CD4-positive, alpha-beta memory T cell (primary cell): ENCODE results near the gene UAP1L1. TPM values are rescaled to one million over a fixed set of nuclear protein-coding genes. Genes with fewer than 3 reads are reported as not detected.
A peak's percentile ranks its signal among the peaks of the same experiment; 100 is the strongest.

Experiments used
- CTCF ChIA-PET: fragments of 350-600 bp; sonication (Branson Sonifier 250); formaldehyde crosslinking; loops from one replicate; lab custom pipeline; 2021; ENCODE audit warnings: inconsistent platforms; ENCODE audit not compliant: partially characterized antibody; lab: Charles Lee
- POLR2A ChIA-PET: fragments of 350-600 bp; sonication (Branson Sonifier 250); formaldehyde crosslinking; loops from one replicate; lab custom pipeline; 2021; ENCODE audit not compliant: partially characterized antibody; lab: Charles Lee
- DNase-seq, 5 donors: peaks; one replicate each; pipeline versions ENCODE4 v3.0.0 to v3.0.0-alpha.2; 2020 to 2022; ENCODE audit warnings: mixed read lengths in 1 of 5
- H3K27ac ChIP-seq: one replicate; pipeline ENCODE4 v1.7.0; 2013; ENCODE audit warnings: low read depth, low read length
- H3K27me3 ChIP-seq: 2 replicates; pipeline ENCODE4 v1.7.0; 2013; ENCODE audit warnings: mild to moderate bottlenecking, low read length, moderate library complexity; ENCODE audit not compliant: insufficient read depth
- H3K36me3 ChIP-seq: 2 replicates; pipeline ENCODE4 v1.7.0; 2013; ENCODE audit warnings: mild to moderate bottlenecking, low read length, moderate library complexity; ENCODE audit not compliant: insufficient read depth
- H3K4me1 ChIP-seq: 2 replicates; pipeline ENCODE4 v1.7.0; 2013; ENCODE audit warnings: mild to moderate bottlenecking, low read length, moderate library complexity; ENCODE audit not compliant: insufficient read depth
- H3K4me3 ChIP-seq, 2 donors: one replicate each; pipeline ENCODE4 v1.7.0; 2013; ENCODE audit warnings: low read length in 2 of 2, mild to moderate bottlenecking in 1 of 2
- H3K9me3 ChIP-seq, 2 donors: one replicate each; pipeline ENCODE4 v1.7.0; 2013; ENCODE audit warnings: low read length in 2 of 2, control low read depth in 1 of 2; ENCODE audit not compliant: control insufficient read depth in 1 of 2
- H3K27ac Mint-ChIP-seq, 7 donors: one replicate each; pipeline ENCODE4 v1.8.0; 2020 to 2021; ENCODE audit warnings: mixed read lengths in 7 of 7, mild to moderate bottlenecking in 6 of 7, inconsistent platforms in 3 of 7, moderate library complexity in 3 of 7
- H3K27me3 Mint-ChIP-seq, 2 donors: one replicate each; pipeline ENCODE4 v1.8.0; 2020 to 2021; ENCODE audit warnings: mixed read lengths in 2 of 2
- H3K36me3 Mint-ChIP-seq, 2 donors: one replicate each; pipeline ENCODE4 v1.8.0; 2020 to 2021; ENCODE audit warnings: mixed read lengths in 2 of 2, inconsistent platforms in 1 of 2, mild to moderate bottlenecking in 1 of 2
- H3K4me1 Mint-ChIP-seq, 4 donors: one replicate each; pipeline ENCODE4 v1.8.0; 2020 to 2021; ENCODE audit warnings: mixed read lengths in 4 of 4, mild to moderate bottlenecking in 1 of 4
- H3K4me3 Mint-ChIP-seq, 8 donors: one replicate each; pipeline ENCODE4 v1.8.0; 2020 to 2021; ENCODE audit warnings: mixed read lengths in 8 of 8, mild to moderate bottlenecking in 7 of 8, moderate library complexity in 6 of 8, inconsistent platforms in 3 of 8
- H3K9me3 Mint-ChIP-seq, 8 donors: one replicate each; pipeline ENCODE4 v1.8.0; 2020 to 2021; ENCODE audit warnings: mixed read lengths in 8 of 8, mild to moderate bottlenecking in 5 of 8, inconsistent platforms in 3 of 8, moderate library complexity in 1 of 8
- intact Hi-C: fragments of 100-400 bp; cut with micrococcal nuclease; formaldehyde crosslinking; loops from one replicate; pipeline ENCODE4 v1.15.1; 2023
- polyA plus RNA-seq, 2 donors: library from polyadenylated mRNA; unstranded; fragments of 300-500 nt; fragmentation: Illumina TruSeq; gene quantifications; one replicate each; pipeline ENCODE4 v1.2.3, GENCODE V29; 2021
- total RNA-seq, 2 experiments: library from RNA; stranded (reverse); gene quantifications; one replicate each; pipeline ENCODE4 v1.2.3, GENCODE V29; 2021

Gene UAP1L1
- total and polyA plus RNA-seq, 4 experiments from 2014 or later = 0.81 to 12.5 (median 6.8) TPM

DNA sequence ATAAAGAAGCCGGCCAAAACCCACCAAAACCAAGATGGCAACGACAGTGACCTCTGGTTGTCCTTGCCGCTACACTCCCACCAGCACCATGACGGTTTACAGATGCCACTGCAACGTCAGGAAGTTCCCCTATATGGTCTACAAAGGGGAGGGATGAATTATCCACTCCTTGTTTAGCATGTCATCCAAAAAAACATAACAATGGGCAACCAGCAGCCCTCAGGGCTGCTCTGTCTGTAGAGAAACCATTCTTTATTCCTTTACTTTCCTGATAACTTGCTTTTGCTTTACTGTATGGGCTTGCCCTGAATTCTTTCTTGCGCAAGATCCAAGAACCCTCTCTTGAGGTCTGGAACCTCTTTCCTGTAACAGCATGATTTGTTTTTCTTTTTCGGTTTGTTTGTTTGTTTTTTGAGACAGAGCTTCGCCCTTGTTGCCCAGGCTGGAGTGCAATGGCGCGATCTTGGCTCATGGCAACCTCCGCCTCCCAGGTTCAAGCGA, 2.0 kb upstream of the UAP1L1 start:
- no peaks in the 10 kb centered on the region for H3K9me3 Mint-ChIP-seq
- H3K4me3 Mint-ChIP-seq = peak overlapping the region in 4 of 8 donors; percentile 9 to 66 (median 30)
- CTCF ChIA-PET = interaction anchor here (1.0 to 2.6 kb wide), 3 partner anchors 10 to 21 kb away, joined by 3 to 16 read pairs (median 10); no protein-coding TSS in a partner anchor
- H3K4me1 Mint-ChIP-seq = peaks cover 2 to 13% (median 6%) of the 10 kb centered on the region in 4 donors
- peaks cover 0 to 3% of the 10 kb centered on the region in 2 donors for H3K36me3 Mint-ChIP-seq
- peak in 1 of 5 donors; percentile 4 for DNase-seq
- Histone ChIP-seq H3K27me3 (no peaks in the 10 kb centered on the region), H3K4me1 (peaks cover 14% of the 10 kb centered on the region), H3K36me3 (no peaks in the 10 kb centered on the region), H3K27ac (no peak overlapping the region), H3K4me3 (no peak overlapping the region), H3K9me3 (no peaks in the 10 kb centered on the region)
- POLR2A ChIA-PET = interaction anchor here (1.1 kb wide), 1 partner anchor 11 kb away, joined by 3 read pairs; the partner anchor contains the start of gene MAN1B1
- H3K27me3 Mint-ChIP-seq = no peaks in the 10 kb centered on the region
- peak overlapping the region in 1 of 7 donors; percentile 57 for H3K27ac Mint-ChIP-seq
- intact Hi-C loops = no loop called here

DNA sequence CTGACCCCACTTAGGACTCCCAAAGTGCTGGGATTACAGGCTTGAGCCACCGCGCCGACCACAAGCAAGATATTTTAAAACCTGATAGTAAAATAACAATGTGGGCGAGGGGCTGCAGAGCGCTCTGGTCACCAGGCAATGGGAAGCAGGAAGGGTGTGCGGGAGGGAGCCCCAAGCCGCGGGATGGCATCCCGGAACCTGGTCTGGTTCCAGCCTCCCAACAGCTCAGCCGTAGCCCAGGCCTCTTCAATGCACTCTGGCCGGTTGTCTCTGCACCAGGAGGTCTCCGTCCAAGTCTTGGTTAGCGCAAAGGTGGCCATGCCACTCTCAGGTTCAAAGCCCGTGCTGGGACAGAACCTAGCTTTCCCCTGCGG, 694 bp upstream of the UAP1L1 start:
- no peak for DNase-seq
- POLR2A ChIA-PET = interaction anchor here (1.2 to 2.6 kb wide), 5 partner anchors 9 to 349 kb away, joined by 3 to 30 read pairs (median 4); partner anchors contain the start of genes MAN1B1 and TRAF2
- no peaks in the 10 kb centered on the region for H3K9me3 ChIP-seq
- Mint-ChIP-seq H3K4me3 (peak overlapping the region; percentile 39 to 74 (median 58)), H3K27ac (peak overlapping the region in 3 of 7 donors; percentile 24 to 30 (median 29)), H3K4me1 (peaks cover 0 to 3% (median 1%) of the 10 kb centered on the region in 4 donors), H3K9me3 (no peaks in the 10 kb centered on the region), H3K36me3 (peaks cover 0 to 3% of the 10 kb centered on the region in 2 donors), H3K27me3 (no peaks in the 10 kb centered on the region)
- peaks cover 8% of the 10 kb centered on the region for H3K4me1 ChIP-seq
- CTCF ChIA-PET = interaction anchor here (1.5 to 2.6 kb wide), 5 partner anchors 9 to 30 kb away, joined by 4 to 16 read pairs (median 9); partner anchors contain the start of genes MAN1B1 and NPDC1
- no peak overlapping the region for H3K4me3 ChIP-seq
- intact Hi-C loops = no loop called here
- no peak overlapping the region for H3K27ac ChIP-seq
- H3K36me3 ChIP-seq = no peaks in the 10 kb centered on the region
- H3K27me3 ChIP-seq = no peaks in the 10 kb centered on the region

DNA sequence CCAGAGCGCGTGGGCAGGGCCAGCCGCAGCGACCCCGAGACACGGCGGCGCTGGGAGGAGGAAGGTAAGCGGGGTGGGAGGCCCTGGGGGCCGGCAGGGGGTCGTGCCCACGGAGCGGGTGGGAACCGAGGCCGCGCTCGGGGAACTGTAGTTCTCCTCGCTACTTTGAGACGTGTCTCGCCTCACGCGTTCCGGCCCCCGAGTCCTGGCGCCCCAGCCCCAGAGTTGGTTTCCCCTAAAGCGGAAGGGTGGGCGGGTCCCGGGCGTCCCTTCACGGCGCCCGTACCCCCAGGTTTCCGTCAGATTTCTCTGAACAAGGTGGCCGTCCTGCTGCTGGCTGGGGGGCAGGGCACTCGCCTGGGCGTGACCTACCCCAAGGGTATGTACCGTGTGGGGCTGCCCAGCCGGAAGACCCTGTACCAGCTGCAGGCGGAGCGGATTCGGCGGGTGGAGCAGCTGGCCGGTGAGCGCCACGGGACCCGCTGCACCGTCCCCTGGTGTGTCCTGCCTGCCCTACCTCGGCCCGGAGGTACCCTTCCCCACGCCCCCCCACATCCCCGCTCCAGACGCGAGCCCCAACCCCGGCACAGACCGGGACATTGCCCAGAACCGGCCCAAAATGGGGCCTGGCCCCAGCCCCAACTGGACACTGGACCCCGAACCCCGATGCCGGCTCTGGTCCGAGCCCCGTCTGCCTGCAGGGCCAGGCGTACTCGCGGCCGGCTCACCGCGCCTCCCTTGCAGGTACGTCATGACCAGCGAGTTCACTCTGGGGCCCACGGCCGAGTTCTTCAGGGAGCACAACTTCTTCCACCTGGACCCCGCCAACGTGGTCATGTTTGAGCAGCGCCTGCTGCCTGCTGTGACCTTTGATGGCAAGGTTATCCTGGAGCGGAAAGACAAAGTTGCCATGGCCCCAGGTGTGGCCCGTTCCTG, 709 bp downstream of the UAP1L1 start:
- intact Hi-C loops = no loop called here
- peak in 3 of 5 donors; percentile 24 to 53 (median 30) for DNase-seq
- Histone ChIP-seq H3K4me1 (peaks cover 8% of the 10 kb centered on the region), H3K4me3 (peak overlapping the region in 1 of 2 donors; percentile 45), H3K9me3 (no peaks in the 10 kb centered on the region), H3K27ac (peak overlapping the region; percentile 38), H3K27me3 (no peaks in the 10 kb centered on the region), H3K36me3 (no peaks in the 10 kb centered on the region)
- H3K27ac Mint-ChIP-seq = peak overlapping the region in 1 of 7 donors; percentile 63
- H3K9me3 Mint-ChIP-seq = no peaks in the 10 kb centered on the region
- ChIA-PET CTCF (interaction anchor here (1.5 to 2.6 kb wide), 4 partner anchors 10 to 31 kb away, joined by 6 to 16 read pairs (median 10); partner anchors contain the start of gene NPDC1), POLR2A (interaction anchor here (0.9 to 2.6 kb wide), 8 partner anchors 9 to 350 kb away, joined by 3 to 30 read pairs (median 4); partner anchors contain the start of genes ENTPD2, MAN1B1, NPDC1 and TRAF2)
- peaks cover 0 to 3% of the 10 kb centered on the region in 2 donors for H3K36me3 Mint-ChIP-seq
- H3K27me3 Mint-ChIP-seq = no peaks in the 10 kb centered on the region
- peaks cover 0 to 3% (median 1%) of the 10 kb centered on the region in 4 donors for H3K4me1 Mint-ChIP-seq
- peak overlapping the region; percentile 35 to 82 (median 71) for H3K4me3 Mint-ChIP-seq

DNA sequence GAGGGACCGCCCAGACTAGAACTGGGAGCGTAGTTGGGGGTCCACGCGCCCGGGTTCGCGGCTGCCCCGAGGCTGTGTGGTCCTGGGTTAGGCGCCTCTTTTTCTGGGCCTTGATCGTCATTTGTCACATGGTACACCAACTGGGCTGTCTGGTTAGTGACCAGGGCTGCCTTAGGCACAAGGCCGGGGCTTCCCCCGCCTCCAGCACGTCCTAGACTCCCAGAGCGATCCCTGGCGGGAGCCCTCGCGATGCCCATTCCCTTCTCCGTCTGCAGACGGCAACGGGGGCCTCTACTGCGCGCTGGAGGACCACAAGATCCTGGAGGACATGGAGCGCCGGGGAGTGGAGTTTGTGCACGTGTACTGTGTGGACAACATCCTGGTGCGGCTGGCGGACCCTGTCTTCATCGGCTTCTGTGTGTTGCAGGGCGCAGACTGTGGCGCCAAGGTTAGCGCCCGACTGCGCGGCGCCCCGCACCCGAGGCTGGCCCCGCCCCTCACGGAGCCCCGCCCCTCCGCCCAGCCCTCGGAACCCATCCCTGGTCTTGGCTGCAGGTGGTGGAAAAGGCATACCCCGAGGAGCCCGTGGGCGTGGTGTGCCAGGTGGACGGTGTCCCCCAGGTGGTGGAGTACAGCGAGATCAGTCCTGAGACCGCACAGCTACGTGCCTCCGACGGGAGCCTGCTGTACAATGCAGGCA, 1.5 kb downstream of the UAP1L1 start:
- no peaks in the 10 kb centered on the region for H3K9me3 Mint-ChIP-seq
- H3K27ac Mint-ChIP-seq = no peak overlapping the region
- peaks cover 0 to 3% of the 10 kb centered on the region in 2 donors for H3K36me3 Mint-ChIP-seq
- ChIA-PET CTCF (interaction anchor here (1.4 kb wide), 1 partner anchor 11 kb away, joined by 3 read pairs; no protein-coding TSS in a partner anchor), POLR2A (interaction anchor here (0.9 to 2.6 kb wide), 2 partner anchors 8 kb away, joined by 3 to 30 read pairs; partner anchors contain the start of gene MAN1B1)
- intact Hi-C loops = no loop called here
- no peaks in the 10 kb centered on the region for H3K36me3 ChIP-seq
- no peak for DNase-seq
- no peaks in the 10 kb centered on the region for H3K27me3 Mint-ChIP-seq
- H3K27ac ChIP-seq = no peak overlapping the region
- peaks cover 8% of the 10 kb centered on the region for H3K4me1 ChIP-seq
- H3K9me3 ChIP-seq = no peaks in the 10 kb centered on the region
- no peak overlapping the region for H3K4me3 ChIP-seq
- peaks cover 0 to 3% (median 1%) of the 10 kb centered on the region in 4 donors for H3K4me1 Mint-ChIP-seq
- H3K27me3 ChIP-seq = no peaks in the 10 kb centered on the region
- peak overlapping the region in 6 of 8 donors; percentile 31 to 67 (median 40) for H3K4me3 Mint-ChIP-seq

DNA sequence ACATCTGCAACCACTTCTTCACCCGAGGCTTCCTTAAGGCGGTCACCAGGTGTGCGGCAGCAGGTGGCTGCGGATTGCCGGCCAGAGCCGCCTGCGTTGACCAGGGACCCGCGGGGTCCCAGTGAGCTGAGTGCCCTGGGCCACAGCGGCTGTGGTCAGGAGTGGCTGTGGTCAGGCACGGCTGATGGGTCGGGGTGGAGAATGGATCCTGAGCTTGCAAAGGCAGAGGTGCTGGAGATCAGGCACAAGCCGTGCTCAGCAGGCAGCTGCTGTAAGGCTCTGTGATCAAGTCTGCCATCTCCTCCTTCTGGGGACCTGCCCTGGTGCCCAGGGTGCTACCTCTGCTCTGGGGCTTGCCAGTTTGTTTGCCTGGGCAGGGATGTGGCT, 2.1 kb downstream of the UAP1L1 start:
- DNase-seq = no peak
- Mint-ChIP-seq H3K4me1 (peaks cover 0 to 3% (median 1%) of the 10 kb centered on the region in 4 donors), H3K36me3 (peaks cover 0 to 3% of the 10 kb centered on the region in 2 donors), H3K27ac (no peak overlapping the region), H3K4me3 (peak overlapping the region in 3 of 8 donors; percentile 17 to 59 (median 38)), H3K9me3 (no peaks in the 10 kb centered on the region), H3K27me3 (no peaks in the 10 kb centered on the region)
- Histone ChIP-seq H3K27me3 (no peaks in the 10 kb centered on the region), H3K9me3 (no peaks in the 10 kb centered on the region), H3K36me3 (no peaks in the 10 kb centered on the region), H3K4me1 (peaks cover 8% of the 10 kb centered on the region), H3K4me3 (no peak overlapping the region), H3K27ac (no peak overlapping the region)
- CTCF ChIA-PET = interaction anchor here (0.6 to 1.4 kb wide), 2 partner anchors 11 to 223 kb away, joined by 3 read pairs; partner anchors contain the start of gene NRARP
- POLR2A ChIA-PET = interaction anchor here (0.9 kb wide), 1 partner anchor 9 kb away, joined by 3 read pairs; no protein-coding TSS in a partner anchor
- intact Hi-C loops = no loop called here

DNA sequence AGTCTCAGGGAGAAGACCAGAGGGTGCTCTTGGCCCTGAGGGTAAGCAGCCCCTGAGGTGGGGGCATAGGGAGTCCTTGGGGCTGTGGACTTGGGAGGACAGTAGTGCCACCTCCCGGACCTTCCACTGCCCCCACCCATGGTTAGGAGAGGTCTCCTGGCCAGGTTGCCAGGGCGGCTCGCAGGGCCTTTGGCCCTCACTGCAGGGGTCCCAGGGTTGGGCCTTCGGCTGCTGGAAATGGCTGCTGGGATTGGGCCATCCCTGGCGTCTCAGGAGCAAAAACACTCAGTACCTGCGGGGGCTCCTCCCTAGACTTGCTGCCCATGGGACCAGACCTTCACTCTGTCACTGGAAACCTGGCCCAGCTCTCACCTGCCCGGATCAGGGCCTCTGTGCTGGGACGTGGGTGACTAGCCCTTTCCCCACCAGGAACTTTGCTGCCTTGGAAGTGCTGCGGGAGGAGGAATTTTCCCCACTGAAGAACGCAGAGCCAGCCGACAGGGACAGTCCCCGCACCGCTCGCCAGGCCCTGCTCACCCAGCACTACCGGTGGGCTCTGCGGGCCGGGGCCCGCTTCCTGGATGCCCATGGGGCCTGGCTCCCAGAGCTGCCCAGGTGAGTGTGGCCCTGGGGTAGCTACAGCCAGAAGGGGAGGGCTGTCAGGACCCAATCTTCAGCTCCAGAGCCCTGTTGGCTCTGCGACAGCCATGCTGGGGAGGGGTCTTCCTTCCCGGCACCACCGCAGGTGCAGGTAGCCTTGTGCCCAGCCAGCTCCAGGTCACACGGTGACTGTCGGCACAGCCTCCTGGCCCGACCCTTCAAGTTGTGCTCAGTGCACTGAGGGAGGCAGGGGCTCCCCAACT, 3.2 kb downstream of the UAP1L1 start:
- H3K27me3 ChIP-seq = no peaks in the 10 kb centered on the region
- ChIA-PET POLR2A (interaction anchor here (1.1 to 1.6 kb wide), 3 partner anchors 9 to 29 kb away, joined by 3 read pairs; no protein-coding TSS in a partner anchor), CTCF (interaction anchor here (1.4 kb wide), 1 partner anchor 12 kb away, joined by 3 read pairs; no protein-coding TSS in a partner anchor)
- H3K36me3 Mint-ChIP-seq = peaks cover 0 to 3% of the 10 kb centered on the region in 2 donors
- peak overlapping the region in 1 of 8 donors; percentile 26 for H3K4me3 Mint-ChIP-seq
- no peaks in the 10 kb centered on the region for H3K9me3 Mint-ChIP-seq
- no peaks in the 10 kb centered on the region for H3K9me3 ChIP-seq
- no peaks in the 10 kb centered on the region for H3K36me3 ChIP-seq
- H3K4me3 ChIP-seq = no peak overlapping the region
- H3K27ac ChIP-seq = no peak overlapping the region
- intact Hi-C loops = no loop called here
- H3K27ac Mint-ChIP-seq = no peak overlapping the region
- no peaks in the 10 kb centered on the region for H3K27me3 Mint-ChIP-seq
- H3K4me1 ChIP-seq = peaks cover 13% of the 10 kb centered on the region
- DNase-seq = no peak
- peaks cover 2 to 5% (median 2%) of the 10 kb centered on the region in 4 donors for H3K4me1 Mint-ChIP-seq
